ENCODE data around the gene MED27.
"Not testable (repeated sequence)": the region's sequence is repeated elsewhere in the genome, so short reads cannot be mapped to it uniquely, and the experiment has no call there.

MED27 gene

GRCh38 chr9:132020820-132021510, 58.7 kb downstream of the MED27 start:
- DNase-seq (ENCODE audit: extremely low spot score, insufficient read length, low read depth) (no peak), FAIRE-seq (no peak)

- DNase-seq (ENCODE audit: extremely low spot score, insufficient read length, low read depth): no peak
- FAIRE-seq: no peak
Measured at GRCh38 chr9:132020272-132020671, 59.4 kb downstream of the MED27 start.

- no peak for FAIRE-seq
- no peak for DNase-seq (ENCODE audit: extremely low spot score, insufficient read length, low read depth)
Measured at GRCh38 chr9:132019702-132020101, 60.0 kb downstream of the MED27 start.

- DNase-seq (ENCODE audit: extremely low spot score, insufficient read length, low read depth) (no peak), FAIRE-seq (no peak)
Measured at GRCh38 chr9:132018957-132019405, 60.7 kb downstream of the MED27 start.

GRCh38 chr9:132016456-132016855, 63.2 kb downstream of the MED27 start:
- FAIRE-seq (no peak), DNase-seq (ENCODE audit: extremely low spot score, insufficient read length, low read depth) (no peak)

- DNase-seq (ENCODE audit: extremely low spot score, insufficient read length, low read depth): no peak
- no peak for FAIRE-seq
Measured at GRCh38 chr9:132015866-132016265, 63.8 kb downstream of the MED27 start.

- FAIRE-seq: no peak
- no peak for DNase-seq (ENCODE audit: extremely low spot score, insufficient read length, low read depth)
Measured at GRCh38 chr9:132014218-132014805, 65.4 kb downstream of the MED27 start.

- DNase-seq (ENCODE audit: extremely low spot score, insufficient read length, low read depth) (no peak), FAIRE-seq (no peak)
Measured at GRCh38 chr9:132012704-132013357, 66.8 kb downstream of the MED27 start.

- no peak for FAIRE-seq
- DNase-seq (ENCODE audit: extremely low spot score, insufficient read length, low read depth): no peak
Measured at GRCh38 chr9:132011896-132012295, 67.8 kb downstream of the MED27 start.

GRCh38 chr9:132011309-132011708, 68.4 kb downstream of the MED27 start:
- DNase-seq (ENCODE audit: extremely low spot score, insufficient read length, low read depth) (no peak), FAIRE-seq (no peak)

- FAIRE-seq; DNase-seq (ENCODE audit: extremely low spot score, insufficient read length, low read depth): not testable (repeated sequence)
Measured at GRCh38 chr9:132010201-132010600, 69.5 kb downstream of the MED27 start.

- no peak for FAIRE-seq
- no peak for DNase-seq (ENCODE audit: extremely low spot score, insufficient read length, low read depth)
Measured at GRCh38 chr9:132008855-132009812, 70.5 kb downstream of the MED27 start.

GRCh38 chr9:132008184-132008803, 71.4 kb downstream of the MED27 start:
- FAIRE-seq (no peak), DNase-seq (ENCODE audit: extremely low spot score, insufficient read length, low read depth) (no peak)

- DNase-seq (ENCODE audit: extremely low spot score, insufficient read length, low read depth) (no peak), FAIRE-seq (no peak)
Measured at GRCh38 chr9:132007371-132008025, 72.2 kb downstream of the MED27 start.

- FAIRE-seq: peak; percentile 92
Measured at GRCh38 chr9:132006677-132007370, 72.8 kb downstream of the MED27 start.

GRCh38 chr9:132005899-132006298, 73.8 kb downstream of the MED27 start:
- no peak for FAIRE-seq
- DNase-seq (ENCODE audit: extremely low spot score, insufficient read length, low read depth): no peak

More at GRCh38 chr9:132006677-132007370, 72.8 kb downstream of the MED27 start:
- no peak for DNase-seq (ENCODE audit: extremely low spot score, insufficient read length, low read depth)

GRCh38 chr9:132004323-132004722, 75.3 kb downstream of the MED27 start:
- no peak for FAIRE-seq
- no peak for DNase-seq (ENCODE audit: extremely low spot score, insufficient read length, low read depth)

- FAIRE-seq: peak; percentile 63
- no peak for DNase-seq (ENCODE audit: extremely low spot score, insufficient read length, low read depth)
Measured at GRCh38 chr9:132003896-132004295, 75.8 kb downstream of the MED27 start.

- DNase-seq (ENCODE audit: extremely low spot score, insufficient read length, low read depth) (no peak), FAIRE-seq (no peak)
Measured at GRCh38 chr9:132003319-132003704, 76.4 kb downstream of the MED27 start.
